ENCODE results near the gene BCAS4.
"Not testable (repeated sequence)": the region's sequence is repeated elsewhere in the genome, so short reads cannot be mapped to it uniquely, and the experiment has no call there.

The BCAS4 gene

DNA sequence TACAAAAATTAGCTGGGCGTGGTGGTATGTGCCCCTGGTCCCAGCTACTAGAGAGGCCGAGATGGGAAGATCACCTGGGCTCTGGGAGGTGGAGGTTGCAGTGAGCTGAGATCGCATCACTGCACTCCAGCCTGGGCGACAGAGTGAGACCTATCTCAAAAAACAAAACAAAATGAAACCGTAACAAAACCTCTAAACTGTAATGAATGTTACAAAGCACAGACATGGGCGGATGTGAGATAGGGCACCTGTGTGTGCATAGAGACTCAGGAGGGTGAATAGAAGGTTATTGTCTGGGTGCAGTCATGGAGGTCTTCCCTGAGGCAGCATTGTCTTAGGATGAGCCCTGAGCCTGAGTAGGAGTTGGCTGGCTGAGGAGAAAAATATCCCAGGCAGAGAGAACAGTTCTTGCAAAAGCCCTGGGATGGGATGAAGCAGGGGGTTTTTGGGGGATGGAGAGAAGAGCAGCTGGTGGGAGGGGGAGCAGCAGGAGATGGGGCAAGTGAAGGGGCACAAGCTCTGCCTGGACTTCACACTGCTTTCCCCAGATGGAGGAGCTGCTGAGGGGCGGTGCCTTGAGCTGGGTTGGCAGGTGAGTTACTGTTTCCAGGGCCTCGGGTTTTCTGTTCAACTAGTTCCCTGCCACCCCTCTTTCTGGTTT is 5.2 kb downstream of the BCAS4 start:
- no peak for DNase-seq

DNA sequence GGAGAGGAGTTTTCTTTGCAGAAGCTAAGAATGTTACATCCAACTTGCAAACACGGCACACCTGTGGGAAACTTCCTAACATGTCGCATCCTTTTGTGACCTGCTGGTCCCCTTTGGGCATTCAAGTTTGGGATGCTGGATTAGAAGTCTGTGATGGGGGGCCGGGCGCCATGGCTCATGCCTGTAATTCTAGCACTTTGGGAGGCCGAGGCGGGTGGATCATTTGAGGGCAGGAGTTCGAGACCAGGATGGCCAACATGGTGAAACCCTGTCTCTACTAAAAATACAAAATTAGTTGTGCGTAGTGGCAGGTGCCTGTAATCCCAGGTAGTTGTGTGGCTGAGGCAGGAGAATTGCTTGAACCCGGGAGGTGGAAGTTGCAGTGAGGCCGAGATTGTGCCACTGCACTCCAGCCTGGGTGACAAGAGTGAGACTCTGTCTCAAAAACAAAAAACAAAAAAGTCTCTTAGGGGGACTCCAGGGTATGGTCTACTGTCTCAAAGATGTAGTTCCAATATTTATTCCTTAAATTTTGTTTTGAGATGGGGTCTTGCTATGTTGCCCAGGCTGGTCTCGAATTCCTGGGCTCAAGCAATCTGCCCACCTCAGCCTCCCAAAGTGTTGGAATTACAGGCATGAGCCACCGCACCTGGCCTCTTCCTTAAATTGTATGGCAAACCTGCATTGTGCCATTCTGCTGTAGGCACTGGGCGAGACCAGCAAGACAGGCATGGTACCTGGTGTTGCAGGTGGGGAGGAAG is 6.3 kb downstream of the BCAS4 start:
- DNase-seq = not testable (repeated sequence)

DNA sequence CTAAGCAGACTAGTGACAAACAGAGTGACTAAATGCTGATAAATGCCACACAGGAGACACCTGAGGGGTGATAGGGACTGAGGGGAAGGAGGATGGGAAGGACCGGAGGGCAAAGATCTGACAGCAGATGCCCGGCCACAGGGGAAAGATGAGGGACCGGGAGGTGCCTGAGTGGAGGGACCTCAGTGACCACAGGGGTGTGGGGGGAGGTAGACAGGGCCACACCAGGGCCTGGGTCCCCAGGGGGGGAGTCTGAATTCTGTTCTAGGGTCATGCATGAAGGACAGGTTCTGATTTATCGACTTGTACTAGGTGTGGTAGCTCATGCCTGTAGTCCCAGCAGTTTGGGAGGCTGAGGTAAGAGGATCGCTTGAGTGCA is 6.9 kb downstream of the BCAS4 start:
- no peak for DNase-seq

DNA sequence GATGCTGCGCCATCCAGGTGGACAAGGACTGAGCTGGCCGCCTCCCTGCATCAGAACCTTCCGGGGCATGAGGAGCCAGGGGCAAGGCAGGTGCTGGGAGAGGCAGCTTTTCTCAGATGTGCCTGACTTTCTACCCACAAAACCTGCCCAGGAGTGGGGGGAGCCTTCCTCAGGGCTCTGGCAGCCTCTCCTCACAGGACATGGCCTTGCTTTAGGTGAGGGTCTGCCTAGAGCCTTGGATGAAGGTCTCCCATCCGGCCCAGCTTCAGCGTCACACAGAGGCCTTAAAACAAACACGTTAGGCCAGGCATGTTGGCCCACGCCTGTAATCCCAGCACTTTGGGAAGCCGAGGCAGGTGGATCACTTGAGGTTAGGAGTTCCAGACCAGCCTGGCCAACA is 7.4 kb downstream of the BCAS4 start:
- DNase-seq = no peak

DNA sequence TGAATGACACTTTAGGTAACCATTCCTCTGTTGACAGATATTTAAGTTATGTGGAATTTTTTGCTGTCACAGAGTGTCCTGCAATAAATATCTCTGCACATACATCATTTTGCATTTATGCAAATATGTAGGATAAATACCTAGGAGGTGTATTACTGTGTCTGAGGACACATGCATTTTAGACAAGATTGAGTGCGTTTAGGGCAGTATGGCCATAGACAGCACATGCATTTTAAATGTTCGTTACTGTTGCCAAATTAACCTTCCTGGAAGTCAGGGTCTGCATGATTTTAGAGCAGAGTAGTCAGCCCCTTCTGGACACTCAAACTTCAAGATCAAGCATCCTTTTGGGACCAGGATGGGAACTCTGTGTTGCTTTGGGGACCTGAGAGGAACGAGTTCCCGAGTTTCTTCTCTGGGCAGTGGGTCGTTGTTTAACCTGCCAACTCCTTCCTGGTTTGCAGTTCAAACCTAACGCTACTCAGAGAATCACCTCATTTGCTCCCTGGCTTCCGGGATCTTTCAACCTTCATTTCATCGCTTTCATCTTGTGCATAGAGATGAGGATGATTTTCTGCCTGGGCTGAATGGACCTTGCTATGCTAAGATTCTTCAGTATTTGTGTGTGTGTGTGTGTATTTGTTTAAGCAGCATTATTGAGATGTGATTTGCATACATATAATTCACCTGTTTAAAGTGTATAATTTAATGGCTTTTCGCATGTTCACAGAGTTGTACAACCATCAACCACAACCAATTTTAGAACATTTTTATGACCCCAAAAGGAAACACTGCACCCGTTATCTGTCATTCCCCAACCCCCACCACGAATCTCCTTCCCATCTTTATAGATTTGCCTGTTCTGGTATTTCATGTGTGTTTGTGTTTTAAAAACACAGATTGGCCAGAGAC is 9.8 kb downstream of the BCAS4 start:
- peak; percentile 23 for DNase-seq

DNA sequence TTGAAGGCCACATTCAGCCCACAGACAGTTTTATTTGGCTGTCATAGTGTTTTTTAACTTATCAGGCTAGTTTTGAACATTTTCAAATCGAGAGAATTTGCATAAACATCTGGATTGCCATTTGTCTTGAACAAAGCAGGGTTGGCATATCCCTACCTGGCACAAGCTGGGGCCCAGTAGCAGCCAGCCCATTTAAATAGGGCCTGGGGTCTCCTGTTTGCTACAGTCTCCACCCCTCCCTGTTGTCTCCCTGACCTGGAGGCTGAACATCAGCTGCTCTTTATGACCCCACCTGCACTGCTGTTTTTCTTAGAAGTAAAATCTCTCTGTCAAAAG is 10.5 kb downstream of the BCAS4 start:
- no peak for DNase-seq

DNA sequence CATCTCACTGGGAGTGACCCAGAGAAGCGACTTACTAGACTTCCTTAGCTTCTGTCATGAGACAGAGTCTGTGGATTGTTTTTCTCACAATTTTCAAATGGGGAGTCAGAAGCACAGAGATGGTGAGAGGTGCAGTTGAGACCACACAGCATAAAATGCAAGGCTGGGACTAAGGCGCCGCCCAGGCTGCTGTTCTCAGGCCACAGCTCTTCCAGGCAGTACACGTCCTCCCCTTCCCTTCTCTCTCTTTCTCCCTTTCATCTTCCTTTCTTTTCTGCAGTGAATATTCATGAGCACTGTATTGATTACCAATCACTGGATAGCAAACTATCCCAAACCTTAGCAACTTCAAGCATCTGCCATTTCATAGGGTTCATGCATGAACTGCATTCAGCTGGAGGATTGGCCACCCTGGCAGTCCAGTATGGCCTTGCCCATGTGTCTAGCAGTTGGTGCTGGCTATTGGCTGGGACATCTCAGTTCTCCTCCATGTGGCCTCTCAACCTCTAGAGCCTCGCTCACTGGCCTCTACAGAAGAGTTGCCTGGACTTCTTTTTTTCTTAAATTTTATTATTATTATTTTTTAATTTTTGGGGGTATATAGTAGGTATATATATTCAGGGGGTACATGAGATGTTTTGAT is 11.4 kb downstream of the BCAS4 start:
- DNase-seq = no peak

DNA sequence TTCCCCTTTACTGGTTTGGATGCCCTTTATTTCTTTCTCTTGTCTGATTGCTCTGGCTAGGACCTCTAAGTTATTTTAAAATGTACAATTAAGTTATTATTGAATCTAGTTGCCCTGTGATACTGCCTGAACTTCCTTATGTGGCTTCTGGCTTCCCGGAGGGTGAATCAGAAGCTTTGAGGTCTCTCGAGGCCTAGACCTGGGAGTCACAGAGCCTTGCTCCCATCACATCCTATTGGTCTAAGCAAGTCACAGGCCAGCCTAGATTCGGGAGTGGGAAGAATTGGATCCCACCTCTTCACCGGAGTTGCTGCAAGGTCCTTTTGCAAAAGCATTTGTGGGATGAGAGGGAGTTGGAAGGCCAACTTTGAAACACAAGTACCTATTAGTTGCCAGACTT is 15.2 kb downstream of the BCAS4 start:
- no peak for DNase-seq

DNA sequence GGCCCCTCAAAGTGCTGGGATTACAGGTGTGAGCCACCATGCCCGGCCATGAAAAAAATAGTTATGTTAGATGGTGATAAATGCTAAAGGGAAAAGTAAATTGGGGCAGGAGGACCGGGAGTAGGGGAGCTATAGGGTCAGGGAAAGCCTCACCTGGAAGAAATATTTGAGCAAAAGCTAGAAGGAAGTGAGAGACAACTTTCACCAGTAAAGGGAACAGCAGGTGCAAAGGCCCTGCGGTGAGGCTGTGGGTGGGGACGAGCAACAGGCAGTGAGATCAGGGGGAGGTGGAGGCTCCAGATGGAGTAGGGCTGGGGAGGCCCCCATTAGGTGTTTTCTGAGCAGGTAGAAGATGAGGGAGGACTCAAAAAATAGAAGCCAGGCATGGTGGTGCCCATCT is 16.0 kb downstream of the BCAS4 start:
- no peak for DNase-seq

DNA sequence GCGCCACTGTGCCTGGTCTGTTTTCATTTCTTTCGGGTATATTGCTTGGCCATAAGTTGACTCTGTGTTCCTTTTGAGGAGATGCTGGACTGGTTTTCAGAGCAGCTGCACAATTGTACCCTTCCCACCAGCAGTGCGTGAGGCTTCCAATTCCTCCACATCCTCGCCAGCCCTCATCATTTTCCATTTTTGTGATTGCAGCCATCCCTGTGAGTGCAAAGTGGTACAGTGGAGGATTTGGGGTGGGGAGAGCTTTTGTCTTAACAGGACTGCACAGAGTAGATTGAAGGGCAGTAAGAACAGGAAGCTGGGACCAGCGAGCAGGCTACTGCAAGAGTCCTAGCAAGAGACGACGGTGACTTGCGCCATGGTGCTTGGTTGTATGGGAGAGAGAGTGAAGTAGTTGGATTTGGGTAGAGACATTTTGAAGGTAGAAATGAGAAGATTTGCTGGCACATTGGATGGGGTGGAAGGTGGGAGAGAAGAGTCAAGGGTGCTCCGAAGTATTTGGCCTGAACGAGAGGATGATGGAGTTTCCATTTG is 18.3 kb downstream of the BCAS4 start:
- no peak for DNase-seq

DNA sequence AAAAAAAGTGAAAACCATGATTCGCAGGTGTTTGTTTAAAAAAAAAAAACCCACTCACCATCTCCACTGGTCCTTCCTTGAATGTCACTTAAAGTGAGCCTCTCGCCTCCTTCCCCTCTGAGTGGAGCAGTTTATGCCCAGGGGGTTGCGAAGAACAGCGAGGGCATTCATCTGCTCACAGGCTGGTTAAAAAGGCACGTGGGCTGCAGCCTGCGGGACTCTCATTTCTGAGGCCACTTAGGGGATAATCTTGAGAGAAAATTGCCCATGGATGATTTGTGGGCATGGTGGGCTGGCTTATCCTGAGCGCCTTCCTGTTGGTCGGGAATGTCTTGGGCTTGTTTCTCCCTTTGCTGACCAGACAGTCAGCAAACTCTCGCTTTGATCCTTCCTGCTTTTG is 18.9 kb downstream of the BCAS4 start:
- no peak for DNase-seq

DNA sequence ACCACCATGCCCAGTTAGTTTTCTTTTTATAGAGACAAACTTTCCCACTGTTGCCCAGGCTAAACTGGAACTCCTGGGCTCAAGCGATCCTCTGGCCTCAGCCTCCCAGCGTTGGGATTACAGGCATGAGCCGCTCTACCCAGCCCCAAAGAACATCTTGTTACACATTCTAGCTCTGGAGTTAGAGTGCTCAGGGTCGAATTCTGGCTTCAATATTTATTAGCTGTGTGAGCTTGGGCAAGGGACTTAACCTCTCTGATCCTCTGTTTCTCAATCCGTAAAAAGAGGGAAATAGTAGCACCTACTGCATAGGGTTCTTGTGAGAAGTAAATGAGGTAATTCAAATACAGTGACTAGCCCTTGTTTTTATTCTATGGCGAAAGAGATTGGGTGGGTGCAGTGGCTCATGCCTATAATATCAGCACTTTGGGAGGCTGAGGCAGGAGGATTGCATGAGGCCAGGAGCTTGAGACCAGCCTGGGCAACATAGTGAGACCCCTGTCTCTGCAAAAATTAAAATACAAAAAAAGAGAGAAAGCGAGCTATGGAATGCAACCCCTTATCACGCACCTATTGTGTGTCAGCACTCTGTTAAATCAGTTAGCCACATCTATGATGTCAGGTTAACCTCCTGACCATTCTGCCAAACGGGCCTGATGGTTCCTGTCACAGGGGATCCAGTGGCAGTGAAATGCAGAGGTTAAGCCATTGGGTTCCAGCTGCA is 19.7 kb downstream of the BCAS4 start:
- no peak for DNase-seq

DNA sequence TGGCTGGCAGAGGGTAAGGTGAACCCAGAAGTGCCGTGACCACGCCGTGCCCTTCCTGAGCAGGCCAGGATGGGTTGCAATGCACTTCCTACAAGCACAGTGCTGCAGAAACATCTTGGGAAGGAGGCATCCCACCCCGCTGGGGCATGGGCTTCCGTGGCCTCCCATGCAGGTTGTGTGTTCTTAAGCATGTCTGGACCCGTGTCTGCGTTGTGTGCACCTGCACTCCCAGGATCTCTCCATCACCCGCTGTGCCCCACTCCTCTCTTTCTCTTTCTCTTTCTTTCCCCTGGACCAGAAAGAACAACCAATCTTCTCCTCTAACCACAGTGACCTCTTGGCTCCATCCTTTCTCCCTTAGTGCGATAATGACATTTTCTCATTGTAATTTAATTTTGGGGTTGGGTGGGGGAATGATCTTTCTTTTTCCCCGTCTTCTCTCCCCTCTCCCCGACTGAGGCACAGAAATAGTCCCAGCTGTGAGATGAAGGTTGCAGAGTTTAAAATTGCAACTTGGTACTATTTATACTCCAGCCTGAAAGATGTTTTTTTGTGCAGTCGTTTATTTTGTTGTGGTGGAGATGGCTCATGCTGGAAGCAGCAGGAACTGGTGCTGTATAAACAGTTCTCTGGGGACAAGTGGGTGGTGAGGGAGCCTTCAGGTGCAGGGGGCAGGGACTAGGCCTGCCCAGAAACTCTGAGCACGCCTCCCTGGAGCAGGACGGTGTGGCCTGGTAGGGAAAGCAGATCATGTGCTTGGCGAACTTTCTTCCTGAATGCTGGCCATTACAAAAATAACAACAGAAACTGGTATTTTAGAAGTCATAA is 20.5 kb downstream of the BCAS4 start:
- DNase-seq = no peak

DNA sequence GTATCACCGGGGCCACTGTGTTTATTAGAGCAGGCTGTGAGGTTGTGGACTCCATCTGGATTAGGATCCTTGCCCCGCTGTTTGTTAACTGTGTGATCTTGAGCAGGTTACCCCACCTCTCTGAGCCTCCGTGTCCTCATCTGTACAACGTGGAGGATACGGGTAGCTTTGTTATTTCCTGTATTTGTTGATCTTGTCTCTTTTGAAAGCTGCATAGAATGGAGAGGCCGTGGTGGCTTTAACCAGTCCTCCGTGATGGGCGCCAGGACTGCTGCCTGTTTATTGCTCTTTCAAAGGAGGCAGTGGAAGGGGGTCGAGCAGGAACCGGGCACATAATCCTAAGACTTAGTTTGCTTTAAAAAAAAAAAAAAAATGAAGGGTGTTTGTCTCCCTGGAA is 22.9 kb downstream of the BCAS4 start:
- no peak for DNase-seq

DNA sequence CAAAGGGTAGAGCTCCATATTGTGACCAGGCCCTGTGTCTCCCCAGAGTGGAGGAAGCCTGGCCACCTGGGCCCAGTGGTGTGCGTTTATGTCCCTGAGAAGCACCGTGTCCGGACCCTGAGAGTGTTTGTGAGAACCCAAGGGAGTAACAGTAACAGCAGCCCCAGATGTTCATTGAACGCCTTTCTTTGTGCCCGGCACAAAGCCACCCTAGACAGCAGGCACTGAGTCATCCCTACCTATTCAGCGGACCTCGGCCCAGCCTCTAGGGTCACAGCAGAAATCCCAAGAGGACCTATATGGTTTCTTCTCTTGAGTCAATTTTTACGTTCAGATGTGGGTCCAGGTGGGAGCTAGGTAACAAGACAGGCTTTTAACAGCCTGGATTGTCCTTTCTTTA is 24.5 kb downstream of the BCAS4 start:
- no peak for DNase-seq

DNA sequence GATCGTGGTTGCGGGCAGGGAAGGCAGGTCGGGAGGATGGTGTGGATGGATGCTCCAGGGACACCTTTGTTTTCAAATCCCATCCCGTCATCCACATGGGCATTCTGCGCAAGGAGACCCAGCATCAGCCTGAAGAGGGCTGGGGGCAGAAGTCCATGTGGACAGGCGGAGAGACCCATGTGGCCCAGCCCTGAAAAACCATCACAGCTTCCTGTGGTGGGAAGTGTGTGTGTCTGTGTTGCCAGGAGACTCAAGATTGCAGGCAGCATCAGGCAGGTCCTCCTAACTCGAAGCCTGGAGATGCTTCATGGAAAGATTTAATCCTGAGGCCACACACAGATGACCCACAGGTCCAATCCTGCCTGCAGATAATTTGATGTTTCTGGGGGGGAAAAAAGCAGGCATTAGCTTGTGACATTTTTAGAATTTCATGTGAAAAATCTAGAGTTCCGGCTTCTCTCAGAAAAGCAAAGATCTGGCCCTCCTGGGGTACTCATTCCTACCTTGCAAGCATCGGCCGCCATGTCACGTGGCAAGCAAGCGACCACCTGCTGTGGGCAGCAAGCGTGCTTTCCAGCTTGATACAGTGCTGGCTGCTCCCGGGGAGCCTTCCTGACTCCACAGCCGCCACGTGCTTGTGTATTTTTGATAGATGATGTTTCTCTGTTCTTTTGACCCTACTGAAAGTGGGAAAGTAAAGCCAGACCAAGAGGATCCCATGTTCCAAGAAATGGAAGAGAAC is 25.8 kb downstream of the BCAS4 start:
- no peak for DNase-seq

DNA sequence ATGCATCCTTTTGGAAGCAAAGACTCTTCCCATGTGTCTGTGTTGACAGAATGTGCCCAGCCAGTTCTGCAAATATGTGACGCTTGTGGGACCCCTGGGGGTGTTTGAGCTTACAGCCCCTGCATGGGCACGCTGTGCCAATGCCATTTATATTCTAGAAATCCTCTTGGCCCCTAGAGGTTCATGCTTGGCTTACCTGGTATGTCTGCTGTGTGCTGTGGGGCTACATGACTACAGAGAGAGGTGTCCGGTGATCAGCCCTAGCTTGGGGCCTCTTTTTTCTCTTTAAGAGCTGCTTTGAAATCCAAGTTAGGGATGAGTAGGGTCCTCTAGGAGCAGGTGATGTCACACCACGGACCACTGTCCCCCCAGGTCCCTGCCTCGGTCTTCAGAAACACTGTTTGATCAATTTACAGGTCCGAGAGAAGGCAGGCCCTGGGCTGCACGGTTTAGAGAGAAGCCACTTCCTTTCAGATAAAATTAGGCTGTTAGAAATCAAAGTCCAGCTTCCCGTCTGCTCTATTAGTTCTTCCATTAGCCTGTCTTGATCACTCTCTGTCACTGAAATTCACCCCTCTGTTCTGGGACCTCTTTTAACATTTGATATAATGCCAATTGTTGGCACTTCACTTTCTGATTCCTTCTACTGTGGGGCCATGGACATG is 26.5 kb downstream of the BCAS4 start:
- DNase-seq = no peak

DNA sequence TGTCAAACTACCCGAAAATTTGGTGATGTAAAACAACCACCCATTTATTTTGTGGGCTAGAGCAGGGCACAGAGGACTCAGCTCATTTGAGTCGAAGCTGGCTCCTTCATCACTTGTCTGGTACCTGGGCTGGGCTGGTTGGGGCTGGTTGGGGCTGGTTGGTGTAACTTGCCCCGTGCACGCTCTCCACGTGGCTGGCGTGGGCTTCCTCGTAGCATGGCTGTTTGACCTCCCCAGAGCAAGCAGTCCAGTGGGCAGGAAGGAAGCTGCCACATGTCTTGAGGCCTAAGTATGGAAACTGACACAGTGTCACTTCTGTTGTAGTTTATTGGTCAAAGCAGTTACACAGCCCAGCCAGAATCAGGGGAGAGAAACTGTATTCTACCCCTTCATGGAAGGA is 27.1 kb downstream of the BCAS4 start:
- no peak for DNase-seq

DNA sequence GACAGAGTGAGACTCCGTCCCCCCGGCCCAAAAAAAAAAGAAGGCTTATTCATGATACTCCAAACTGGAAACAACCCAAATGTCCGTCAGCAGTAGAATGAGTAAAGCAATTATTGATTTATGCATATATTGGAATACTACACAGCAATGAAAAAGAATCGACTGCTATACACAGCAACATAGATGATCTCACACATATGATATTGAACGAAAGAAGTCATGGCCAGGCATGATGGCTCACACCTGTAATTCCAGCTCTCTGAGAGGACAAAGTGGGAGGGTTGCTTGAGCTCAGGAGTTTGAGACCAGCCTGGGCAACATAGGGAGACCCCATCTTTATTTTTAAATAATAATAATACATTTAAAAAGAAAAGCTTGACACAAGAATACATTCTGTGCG is 28.5 kb downstream of the BCAS4 start:
- DNase-seq = no peak

DNA sequence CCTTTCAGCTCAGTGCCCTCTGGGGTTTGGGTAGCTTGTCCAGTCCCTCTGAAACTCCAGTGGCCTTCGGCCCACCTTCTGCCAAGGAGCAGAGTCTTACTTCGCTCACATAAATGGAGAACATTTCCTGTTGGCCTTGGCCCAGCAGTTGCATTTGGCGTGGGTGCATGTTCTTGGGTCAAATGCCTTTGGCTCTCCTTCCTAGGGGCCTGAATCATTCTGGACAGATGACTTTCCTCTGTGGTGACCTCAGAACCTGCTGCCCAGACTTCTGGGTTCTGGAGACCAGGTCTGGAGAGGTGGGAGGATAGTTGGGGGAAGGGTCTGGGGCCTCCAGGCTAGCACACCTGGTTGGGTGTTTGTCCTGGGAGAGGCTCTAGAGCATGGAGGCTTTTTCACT is 29.3 kb downstream of the BCAS4 start:
- DNase-seq = no peak
